RWPE2 (cell line): ENCODE results near the gene GCN1.
"Not testable (repeated sequence)": the region's sequence is repeated elsewhere in the genome, so short reads cannot be mapped to it uniquely, and the experiment has no call there.

Experiments used
- ATAC-seq: fragments of 200-7000 bp; cut with Tn5 transposase; 3 replicates; pipeline ENCODE4 v1.9.1; 2021; ENCODE audit warnings: low read depth
- DNase-seq: peaks from one replicate; pipeline ENCODE4 v3.0.0-alpha.2; 2020; ENCODE audit warnings: low spot score
- H3K27ac ChIP-seq: fragments of 450-650 bp; 2 replicates; pipeline ENCODE4 v1.5.1; 2017; ENCODE audit warnings: mild to moderate bottlenecking; ENCODE audit not compliant: poor library complexity, severe bottlenecking
- H3K27me3 ChIP-seq: fragments of 250-450 bp; sonication (Bioruptor Pico); 2 replicates; pipeline ENCODE4 v1.5.1; 2021; ENCODE audit warnings: mild to moderate bottlenecking, moderate library complexity; ENCODE audit not compliant: insufficient read depth, poor library complexity, severe bottlenecking
- H3K36me3 ChIP-seq: fragments of 250-450 bp; sonication (Bioruptor Pico); 2 replicates; pipeline ENCODE4 v1.5.1; 2020; ENCODE audit warnings: low read depth, mild to moderate bottlenecking, moderate library complexity
- H3K4me1 ChIP-seq: fragments of 250-450 bp; sonication (Bioruptor Pico); 2 replicates; pipeline ENCODE4 v1.5.1; 2021; ENCODE audit warnings: mild to moderate bottlenecking, moderate library complexity; ENCODE audit not compliant: insufficient read depth, poor library complexity, severe bottlenecking
- H3K4me3 ChIP-seq: fragments of 250-450 bp; sonication (Bioruptor Pico); 2 replicates; pipeline ENCODE4 v1.5.1; 2021; ENCODE audit warnings: mild to moderate bottlenecking, moderate library complexity; ENCODE audit not compliant: severe bottlenecking
- H3K9me3 ChIP-seq: fragments of 250-450 bp; sonication (Bioruptor Pico); 2 replicates; pipeline ENCODE4 v1.5.1; 2021; ENCODE audit warnings: mild to moderate bottlenecking, moderate library complexity; ENCODE audit not compliant: severe bottlenecking
- TF ChIP-seq, protein P1 (sequence below): fragments of 450-650 bp; IDR thresholded peaks from one replicate; pipeline ENCODE4 v1.5.1; 2017; ENCODE audit warnings: mild to moderate bottlenecking, moderate library complexity; ENCODE audit not compliant: poor library complexity, severe bottlenecking

The GCN1 gene

DNA sequence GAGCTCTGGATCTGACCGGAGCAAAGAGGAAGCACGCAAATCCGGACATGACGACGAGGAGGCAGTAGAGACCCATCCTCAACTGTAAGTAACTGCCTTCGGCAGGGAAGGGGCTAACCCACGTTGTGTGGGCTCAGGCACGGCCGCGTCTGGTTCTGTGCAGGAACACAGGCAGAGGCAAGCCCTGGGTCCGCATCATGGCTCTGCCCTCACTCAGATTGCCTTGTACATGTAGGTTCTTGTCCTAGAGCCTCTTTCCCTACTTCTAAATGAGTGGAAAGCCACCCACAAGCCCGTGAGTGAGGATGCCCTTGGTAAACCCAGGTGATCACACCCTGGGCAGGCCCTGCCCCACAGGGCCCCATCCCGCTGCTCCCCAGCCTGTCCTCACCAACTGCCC lies 15.3 kb upstream of the GCN1 start:
- no peaks in the 10 kb centered on the region for H3K4me1 ChIP-seq
- H3K27ac ChIP-seq = peak overlapping the region; percentile 27
- peaks cover 56% of the 10 kb centered on the region for H3K36me3 ChIP-seq
- no peak overlapping the region for H3K4me3 ChIP-seq
- no peaks in the 10 kb centered on the region for H3K27me3 ChIP-seq
- TF ChIP-seq, protein P1, sequence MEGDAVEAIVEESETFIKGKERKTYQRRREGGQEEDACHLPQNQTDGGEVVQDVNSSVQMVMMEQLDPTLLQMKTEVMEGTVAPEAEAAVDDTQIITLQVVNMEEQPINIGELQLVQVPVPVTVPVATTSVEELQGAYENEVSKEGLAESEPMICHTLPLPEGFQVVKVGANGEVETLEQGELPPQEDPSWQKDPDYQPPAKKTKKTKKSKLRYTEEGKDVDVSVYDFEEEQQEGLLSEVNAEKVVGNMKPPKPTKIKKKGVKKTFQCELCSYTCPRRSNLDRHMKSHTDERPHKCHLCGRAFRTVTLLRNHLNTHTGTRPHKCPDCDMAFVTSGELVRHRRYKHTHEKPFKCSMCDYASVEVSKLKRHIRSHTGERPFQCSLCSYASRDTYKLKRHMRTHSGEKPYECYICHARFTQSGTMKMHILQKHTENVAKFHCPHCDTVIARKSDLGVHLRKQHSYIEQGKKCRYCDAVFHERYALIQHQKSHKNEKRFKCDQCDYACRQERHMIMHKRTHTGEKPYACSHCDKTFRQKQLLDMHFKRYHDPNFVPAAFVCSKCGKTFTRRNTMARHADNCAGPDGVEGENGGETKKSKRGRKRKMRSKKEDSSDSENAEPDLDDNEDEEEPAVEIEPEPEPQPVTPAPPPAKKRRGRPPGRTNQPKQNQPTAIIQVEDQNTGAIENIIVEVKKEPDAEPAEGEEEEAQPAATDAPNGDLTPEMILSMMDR = no peak
- ATAC-seq = peak; percentile 23; the same call in 2 of the 3 replicates
- no peak for DNase-seq
- H3K9me3 ChIP-seq = no peaks in the 10 kb centered on the region

DNA sequence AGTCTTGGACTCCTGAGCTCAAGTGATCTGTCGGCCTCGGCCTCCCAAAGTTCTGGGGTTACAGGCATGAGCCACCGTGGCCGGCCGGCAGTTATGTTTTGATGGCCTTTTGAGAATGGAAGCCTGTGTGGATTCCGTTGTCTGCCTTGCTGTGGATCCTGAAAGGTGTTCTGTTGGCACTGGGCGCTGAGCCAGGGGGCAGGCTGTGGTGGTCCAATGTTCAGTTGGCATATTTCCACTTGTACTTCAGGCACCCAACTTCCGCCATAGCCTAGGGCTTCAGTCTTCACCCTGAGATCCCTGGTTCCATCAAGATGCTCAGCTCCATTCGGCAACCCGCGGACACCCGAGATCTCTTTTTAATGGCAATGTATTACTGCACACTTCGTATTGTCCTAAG lies 12.7 kb upstream of the GCN1 start:
- H3K27me3 ChIP-seq = no peaks in the 10 kb centered on the region
- DNase-seq = no peak
- TF ChIP-seq, protein P1 = no peak
- H3K4me1 ChIP-seq = no peaks in the 10 kb centered on the region
- no peaks in the 10 kb centered on the region for H3K9me3 ChIP-seq
- no peak for ATAC-seq
- H3K36me3 ChIP-seq = peaks cover 30% of the 10 kb centered on the region
- no peak overlapping the region for H3K4me3 ChIP-seq
- H3K27ac ChIP-seq = no peak overlapping the region

DNA sequence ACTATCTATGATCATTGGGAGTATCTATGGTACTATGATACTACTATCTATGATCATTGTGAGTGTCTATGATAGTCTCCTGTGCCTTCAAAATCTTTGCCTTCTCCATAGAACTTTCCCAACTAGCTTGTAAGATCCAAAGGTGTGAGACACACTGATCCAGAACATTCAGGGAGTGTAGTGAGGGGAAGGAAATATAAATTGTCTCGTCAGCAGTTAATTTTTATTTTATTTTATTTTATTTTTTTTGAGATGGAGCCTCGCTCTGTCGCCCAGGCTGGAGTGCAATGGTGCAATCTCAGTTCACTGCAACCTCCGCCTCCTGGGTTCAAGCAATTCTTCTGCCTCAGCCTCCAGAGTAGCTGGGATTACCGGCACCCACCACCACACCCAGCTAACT lies 12.3 kb upstream of the GCN1 start:
- peak; percentile 26; the same call in 2 of the 3 replicates for ATAC-seq
- not testable (repeated sequence) for H3K4me1 ChIP-seq, H3K9me3 ChIP-seq, H3K27ac ChIP-seq, H3K4me3 ChIP-seq, H3K27me3 ChIP-seq, DNase-seq
- peaks cover 25% of the 10 kb centered on the region for H3K36me3 ChIP-seq

DNA sequence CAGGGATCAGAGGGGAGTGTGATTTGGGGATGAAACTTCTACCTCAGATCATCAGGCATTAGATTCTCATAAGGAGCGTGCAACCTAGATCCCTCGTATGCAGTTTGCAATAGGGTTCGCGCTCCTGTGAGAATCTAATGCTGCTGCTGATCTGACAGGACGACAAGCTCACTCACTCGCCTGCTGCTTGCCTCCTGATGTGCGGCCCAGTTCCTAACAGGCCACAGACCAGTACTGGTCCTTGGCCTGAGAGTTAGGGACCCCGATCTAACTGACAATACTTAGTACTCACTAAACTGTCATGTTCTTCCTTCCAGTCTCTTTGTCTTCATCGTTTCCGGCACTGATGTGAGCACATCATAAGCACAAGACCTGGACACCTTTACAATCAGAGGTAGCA lies 11.7 kb upstream of the GCN1 start:
- Histone ChIP-seq H3K27me3 (no peaks in the 10 kb centered on the region), H3K4me3 (no peak overlapping the region), H3K9me3 (no peaks in the 10 kb centered on the region), H3K4me1 (no peaks in the 10 kb centered on the region), H3K36me3 (peaks cover 20% of the 10 kb centered on the region), H3K27ac (no peak overlapping the region)
- ATAC-seq (peak; percentile 3), DNase-seq (no peak)
- TF ChIP-seq, protein P1 = no peak

DNA sequence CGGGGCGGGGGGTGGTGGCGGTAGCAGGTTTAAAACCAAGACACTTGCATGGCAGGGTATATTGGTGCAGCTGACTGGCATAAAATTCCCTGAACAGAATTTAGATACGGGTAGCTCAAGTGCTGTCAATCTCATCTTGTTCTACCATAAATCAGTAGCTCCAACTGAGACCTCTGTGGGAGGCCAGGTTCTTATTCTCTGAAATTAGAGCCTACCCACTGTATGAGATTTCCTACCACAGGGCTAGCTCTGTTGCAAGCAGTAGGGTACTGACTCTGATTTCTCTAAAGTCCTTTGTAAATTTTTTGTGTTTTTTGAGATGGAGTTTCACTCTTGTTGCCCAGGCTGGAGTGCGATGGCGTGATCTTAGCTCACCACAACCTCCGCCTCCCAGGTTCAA lies 9.7 kb upstream of the GCN1 start:
- no peak overlapping the region for H3K4me3 ChIP-seq
- TF ChIP-seq, protein P1 = no peak
- H3K27ac ChIP-seq = no peak overlapping the region
- peaks cover 21% of the 10 kb centered on the region for H3K36me3 ChIP-seq
- ATAC-seq (no peak), DNase-seq (no peak)
- H3K4me1 ChIP-seq = peaks cover 6% of the 10 kb centered on the region
- no peaks in the 10 kb centered on the region for H3K27me3 ChIP-seq
- no peaks in the 10 kb centered on the region for H3K9me3 ChIP-seq
